Peyer's patch (tissue), 4 donors: ENCODE results near the gene ISCA2. TPM values are rescaled to one million over a fixed set of nuclear protein-coding genes. Genes with fewer than 3 reads are reported as not detected.
"Not testable (repeated sequence)": the region's sequence is repeated elsewhere in the genome, so short reads cannot be mapped to it uniquely, and the experiment has no call there.

Source experiments
- DNase-seq, 3 donors: peaks; one replicate each; pipeline ENCODE4 v3.0.0-alpha.2; 2017 to 2019
- H3K27ac ChIP-seq, 4 donors: fragments of 200-600 bp; sonication (generic); one replicate each; pipeline ENCODE4 v1.5.1; 2016 to 2019
- H3K27me3 ChIP-seq, 2 donors: fragments of 200-600 bp; sonication (generic); one replicate each; pipeline ENCODE4 v1.5.1; 2019
- H3K36me3 ChIP-seq, 3 donors: fragments of 200-600 bp; sonication (generic); one replicate each; pipeline ENCODE4 v1.5.1; 2016 to 2019
- H3K4me1 ChIP-seq, 4 donors: fragments of 200-600 bp; sonication (generic); one replicate each; pipeline ENCODE4 v1.5.1; 2016 to 2019
- H3K4me3 ChIP-seq, 4 donors: fragments of 200-600 bp; sonication (generic); 1 replicate in 3 of 4; 2 replicates in 1 of 4; pipeline ENCODE4 v1.5.1; 2016 to 2019; ENCODE audit warnings: mild to moderate bottlenecking in 1 of 4
- H3K9me3 ChIP-seq, 4 donors: fragments of 200-600 bp; sonication (generic); one replicate each; pipeline ENCODE4 v1.5.1; 2016 to 2019; ENCODE audit warnings: mild to moderate bottlenecking in 1 of 4
- POLR2A ChIP-seq, 2 donors: fragments of 450-650 bp; IDR thresholded peaks; one replicate each; pipeline ENCODE4 v1.5.1; 2017; ENCODE audit warnings: antibody characterized with exemption in 2 of 2, mild to moderate bottlenecking in 2 of 2, moderate library complexity in 2 of 2
- total RNA-seq, 4 donors: library from RNA; depleted of rRNA; stranded (reverse); fragments of >200 nt; gene quantifications; one replicate each; pipeline ENCODE4 v1.1.0, GENCODE V29; 2016
- TF ChIP-seq, protein P1 (sequence below), 6 experiments: fragments of 450-650 bp in 4 of 6; fragments of 200-600 bp in 2 of 6; sonication (generic) in 1 of 6; IDR thresholded peaks; one replicate each; pipeline ENCODE4 v1.5.1; 2017 to 2019; ENCODE audit warnings: antibody characterized with exemption in 6 of 6, mild to moderate bottlenecking in 3 of 6, moderate library complexity in 1 of 6

Gene ISCA2, protein sequence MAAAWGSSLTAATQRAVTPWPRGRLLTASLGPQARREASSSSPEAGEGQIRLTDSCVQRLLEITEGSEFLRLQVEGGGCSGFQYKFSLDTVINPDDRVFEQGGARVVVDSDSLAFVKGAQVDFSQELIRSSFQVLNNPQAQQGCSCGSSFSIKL
- 10 to 100 TPM; 11.6 to 18.2 (median 15.8) TPM for total RNA-seq

DNA sequence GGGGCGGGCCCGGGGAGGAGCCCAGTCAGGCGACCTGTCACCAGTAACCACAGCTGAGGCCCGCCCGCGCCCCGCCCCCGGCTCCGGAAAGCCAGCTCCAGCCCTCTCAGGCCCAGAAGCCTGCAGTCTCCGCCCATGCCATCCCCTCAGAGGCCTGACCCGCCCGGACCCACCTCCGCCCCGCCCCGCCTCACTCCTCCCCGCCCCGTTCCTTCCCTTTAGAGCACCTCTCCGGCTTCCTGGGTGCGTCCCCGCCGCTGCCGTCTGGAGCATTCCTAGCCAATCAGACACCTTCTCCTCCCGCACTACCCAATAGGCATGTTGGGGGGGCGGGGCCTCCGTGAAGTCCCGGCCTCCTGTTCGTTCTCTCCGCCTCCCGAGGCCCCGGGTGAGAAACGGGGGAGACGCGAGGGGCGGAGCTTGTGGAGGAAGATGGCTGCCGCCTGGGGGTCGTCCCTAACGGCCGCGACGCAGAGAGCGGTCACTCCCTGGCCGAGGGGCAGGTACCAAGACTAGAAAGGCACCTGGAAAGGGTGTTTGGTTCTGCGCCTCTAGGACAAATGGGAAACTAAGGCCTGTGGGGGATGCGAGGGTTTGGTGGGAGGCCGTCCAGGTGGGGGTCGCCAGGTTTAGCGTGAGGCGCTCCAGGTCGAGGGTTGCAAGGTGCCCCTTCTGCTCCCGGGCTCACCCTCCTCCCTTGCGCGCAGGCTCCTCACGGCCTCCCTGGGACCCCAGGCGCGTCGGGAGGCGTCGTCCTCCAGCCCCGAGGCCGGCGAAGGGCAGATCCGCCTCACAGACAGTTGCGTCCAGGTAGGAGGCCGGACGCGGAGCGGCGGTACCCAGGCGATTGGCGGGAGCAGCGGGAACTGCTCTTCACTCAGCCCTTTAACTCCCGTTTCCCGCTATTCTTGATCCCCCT is at the start of gene ISCA2:
ISCA2 (plus strand) TSS at position 423 of the 919 bp plus-strand sequence; CDS start at position 433, 10 bp downstream.
- Histone ChIP-seq H3K27ac (peak within 1 kb of the TSS; percentile 91 to 95 (median 93)), H3K27me3 (no peaks in the 10 kb centered on the region), H3K36me3 (no peaks in the 10 kb centered on the region), H3K4me3 (peak within 1 kb of the TSS; percentile 91 to 96 (median 94)), H3K9me3 (no peaks in the 10 kb centered on the region), H3K4me1 (peaks cover 0 to 31% (median 0%) of the 10 kb centered on the region in 4 donors)
- peak; percentile 99 to 100 (median 100) for DNase-seq
- peak in 1 of 2 donors; percentile 40 for TF ChIP-seq POLR2A (IDR thresholded peaks at IDR 0.05)
- TF ChIP-seq, protein P1, sequence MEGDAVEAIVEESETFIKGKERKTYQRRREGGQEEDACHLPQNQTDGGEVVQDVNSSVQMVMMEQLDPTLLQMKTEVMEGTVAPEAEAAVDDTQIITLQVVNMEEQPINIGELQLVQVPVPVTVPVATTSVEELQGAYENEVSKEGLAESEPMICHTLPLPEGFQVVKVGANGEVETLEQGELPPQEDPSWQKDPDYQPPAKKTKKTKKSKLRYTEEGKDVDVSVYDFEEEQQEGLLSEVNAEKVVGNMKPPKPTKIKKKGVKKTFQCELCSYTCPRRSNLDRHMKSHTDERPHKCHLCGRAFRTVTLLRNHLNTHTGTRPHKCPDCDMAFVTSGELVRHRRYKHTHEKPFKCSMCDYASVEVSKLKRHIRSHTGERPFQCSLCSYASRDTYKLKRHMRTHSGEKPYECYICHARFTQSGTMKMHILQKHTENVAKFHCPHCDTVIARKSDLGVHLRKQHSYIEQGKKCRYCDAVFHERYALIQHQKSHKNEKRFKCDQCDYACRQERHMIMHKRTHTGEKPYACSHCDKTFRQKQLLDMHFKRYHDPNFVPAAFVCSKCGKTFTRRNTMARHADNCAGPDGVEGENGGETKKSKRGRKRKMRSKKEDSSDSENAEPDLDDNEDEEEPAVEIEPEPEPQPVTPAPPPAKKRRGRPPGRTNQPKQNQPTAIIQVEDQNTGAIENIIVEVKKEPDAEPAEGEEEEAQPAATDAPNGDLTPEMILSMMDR (IDR thresholded peaks at IDR 0.05): no peak

DNA sequence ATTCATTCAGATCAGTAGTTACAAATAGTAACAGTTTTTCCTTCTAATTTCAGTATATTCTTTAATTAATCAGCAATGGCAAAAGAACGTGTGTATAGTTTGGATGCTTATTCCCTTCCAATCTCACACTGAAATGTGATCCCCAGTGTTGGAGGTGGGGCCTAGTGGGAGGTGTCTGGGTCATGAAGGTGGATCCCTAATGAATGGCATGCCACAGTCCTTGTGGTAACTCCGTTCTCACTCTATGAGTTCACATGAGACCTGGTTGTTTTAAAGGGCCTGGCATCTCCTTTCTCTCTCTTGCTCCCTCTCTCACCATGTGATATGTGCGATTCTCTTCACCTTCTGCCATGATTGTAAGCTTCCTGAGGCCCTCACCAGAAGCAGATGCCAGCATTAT is 48.7 kb upstream of the ISCA2 start:
- no peak overlapping the region for H3K27ac ChIP-seq
- H3K4me3 ChIP-seq: no peak overlapping the region
- TF ChIP-seq POLR2A (IDR thresholded peaks at IDR 0.05): no peak
- TF ChIP-seq, protein P1 (IDR thresholded peaks at IDR 0.05): no peak
- H3K27me3 ChIP-seq: no peaks in the 10 kb centered on the region
- no peaks in the 10 kb centered on the region for H3K9me3 ChIP-seq
- H3K36me3 ChIP-seq: no peaks in the 10 kb centered on the region
- no peaks in the 10 kb centered on the region for H3K4me1 ChIP-seq
- DNase-seq: no peak

DNA sequence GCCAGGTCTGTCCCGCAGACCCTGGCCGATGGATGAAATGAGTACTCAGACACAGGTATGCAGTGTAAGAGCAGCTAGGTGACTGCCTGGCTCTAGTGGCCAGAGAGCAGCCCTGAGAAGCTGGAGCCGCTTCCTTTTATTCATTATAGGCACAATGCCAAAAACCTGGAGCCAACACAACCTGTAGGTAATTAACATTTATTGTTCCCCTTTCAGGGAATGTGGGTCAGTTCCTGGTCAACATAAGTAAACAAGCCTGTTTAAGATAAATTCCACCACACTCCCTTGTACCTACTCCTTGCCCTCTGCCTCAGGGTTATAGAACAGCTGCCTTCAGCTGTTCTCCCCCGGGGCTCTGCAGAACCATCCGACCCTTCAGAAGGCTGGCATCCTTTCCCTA is 39.2 kb upstream of the ISCA2 start:
- not testable (repeated sequence) for H3K27ac ChIP-seq

DNA sequence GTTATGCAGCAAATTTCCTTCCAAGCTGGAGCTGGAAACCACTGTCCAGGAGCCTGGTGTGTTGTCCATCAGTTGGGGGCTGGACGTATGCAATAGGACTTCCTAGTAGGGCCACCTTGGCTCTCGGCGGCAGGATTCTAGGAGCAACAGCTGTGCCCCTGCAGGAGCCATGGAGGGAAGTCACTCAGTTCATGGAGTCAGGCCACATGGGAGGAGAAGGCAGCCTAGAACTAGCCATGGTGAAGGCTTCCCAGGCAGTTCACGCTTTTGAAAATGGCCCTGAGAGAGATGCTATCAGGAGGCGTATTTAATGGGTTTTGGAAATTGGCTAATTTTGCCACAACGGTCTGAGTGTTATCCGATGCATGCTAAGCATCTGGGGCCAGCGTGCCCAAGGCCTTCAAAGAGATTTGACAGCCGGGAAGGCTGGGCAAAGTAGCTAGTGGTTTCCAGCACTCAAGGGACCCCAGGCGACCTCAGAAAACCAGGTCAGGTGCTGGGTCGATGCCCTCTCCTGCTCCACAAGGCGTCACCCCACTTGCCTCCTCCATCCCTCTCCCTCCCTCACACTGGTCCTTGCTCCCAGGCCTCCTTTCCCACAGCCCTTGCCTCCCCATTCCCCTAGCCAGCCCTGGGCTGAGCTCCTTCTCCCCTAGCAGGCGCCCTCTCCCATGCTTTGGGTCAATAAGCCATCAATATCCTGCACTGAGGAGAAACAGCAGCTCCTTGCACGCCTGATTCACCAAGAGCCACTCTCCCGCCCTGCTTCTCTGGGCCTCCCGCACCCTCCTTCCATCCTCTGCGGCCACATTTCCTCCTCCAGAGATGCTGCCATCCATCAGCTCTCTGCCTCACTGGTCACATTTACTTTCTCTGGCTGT is 36.6 kb upstream of the ISCA2 start:
- H3K4me3 ChIP-seq: no peak overlapping the region
- no peak for TF ChIP-seq POLR2A (IDR thresholded peaks at IDR 0.05)
- TF ChIP-seq, protein P1 (IDR thresholded peaks at IDR 0.05): no peak
- H3K27ac ChIP-seq: no peak overlapping the region
- no peaks in the 10 kb centered on the region for H3K36me3 ChIP-seq
- no peaks in the 10 kb centered on the region for H3K4me1 ChIP-seq
- H3K27me3 ChIP-seq: no peaks in the 10 kb centered on the region
- H3K9me3 ChIP-seq: no peaks in the 10 kb centered on the region
- DNase-seq: no peak

More for the DNA sequence above, 39.2 kb upstream of the ISCA2 start:
- H3K4me3 ChIP-seq, H3K9me3 ChIP-seq, H3K27me3 ChIP-seq, H3K4me1 ChIP-seq, H3K36me3 ChIP-seq: not testable (repeated sequence)
- peak in 1 of 3 donors; percentile 9 for DNase-seq

DNA sequence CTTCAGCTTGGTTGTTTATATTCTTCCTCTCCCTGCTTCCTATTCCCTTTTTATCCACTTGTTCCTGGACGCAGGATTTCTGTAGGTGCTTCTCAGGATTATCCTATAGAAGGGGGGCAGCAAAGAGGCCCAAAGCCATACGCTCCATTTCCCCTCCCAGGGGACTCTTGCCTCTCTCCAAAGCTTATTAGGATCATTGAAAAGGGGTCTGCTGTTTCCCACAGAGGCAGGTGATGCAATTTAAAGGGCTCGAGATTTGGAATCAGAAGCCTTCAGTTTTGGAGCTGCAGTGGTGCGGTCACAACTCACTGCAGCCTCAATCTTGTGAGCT is 36.0 kb upstream of the ISCA2 start:
- Histone ChIP-seq H3K27ac (no peak overlapping the region), H3K36me3 (no peaks in the 10 kb centered on the region), H3K27me3 (no peaks in the 10 kb centered on the region), H3K9me3 (no peaks in the 10 kb centered on the region), H3K4me3 (no peak overlapping the region), H3K4me1 (no peaks in the 10 kb centered on the region)
- DNase-seq: no peak
- TF ChIP-seq POLR2A (IDR thresholded peaks at IDR 0.05): no peak
- TF ChIP-seq, protein P1 (IDR thresholded peaks at IDR 0.05): no peak
